CD4-positive, CD25-positive, alpha-beta regulatory T cell (primary cell): ENCODE data around the gene ENTPD2. TPM values are rescaled to one million over a fixed set of nuclear protein-coding genes. Genes with fewer than 3 reads are reported as not detected.

Experiments
- ATAC-seq, 2 donors: fragments of 150-1000 bp; cut with Tn5 transposase; one replicate each; pipeline ENCODE4 v1.10.0; 2021; ENCODE audit warnings: low read depth in 2 of 2, moderate number of reproducible peaks in 2 of 2, moderate library complexity in 1 of 2
- DNase-seq, 3 donors: peaks; one replicate each; pipeline versions ENCODE4 v3.0.0 to v3.0.0-alpha.2; 2012 to 2022; ENCODE audit warnings: mixed read lengths in 1 of 3
- H3K27ac ChIP-seq: one replicate; pipeline ENCODE4 v1.7.0; 2013; ENCODE audit warnings: mild to moderate bottlenecking, low read length; ENCODE audit not compliant: insufficient read depth, poor library complexity, severe bottlenecking
- H3K27me3 ChIP-seq: one replicate; pipeline ENCODE4 v1.7.0; 2013; ENCODE audit warnings: low read length; ENCODE audit not compliant: control insufficient read depth, insufficient read depth
- H3K36me3 ChIP-seq: one replicate; pipeline ENCODE4 v1.7.0; 2013; ENCODE audit warnings: mild to moderate bottlenecking, low read length, moderate library complexity; ENCODE audit not compliant: control insufficient read depth, insufficient read depth
- H3K4me1 ChIP-seq: 2 replicates; pipeline ENCODE4 v1.7.0; 2013; ENCODE audit warnings: mild to moderate bottlenecking, low read length; ENCODE audit not compliant: insufficient read depth, control insufficient read depth, poor library complexity, severe bottlenecking
- H3K4me3 ChIP-seq: one replicate; pipeline ENCODE4 v1.7.0; 2013; ENCODE audit warnings: low read depth, mild to moderate bottlenecking, low read length, moderate library complexity
- H3K9me3 ChIP-seq, 2 experiments: 1 replicate in 1 of 2; 2 replicates in 1 of 2; pipeline ENCODE4 v1.7.0; 2013; ENCODE audit warnings: low read length in 2 of 2, mild to moderate bottlenecking in 1 of 2, moderate library complexity in 1 of 2; ENCODE audit not compliant: control insufficient read depth in 2 of 2
- H3K27ac Mint-ChIP-seq, 3 donors: one replicate each; pipeline ENCODE4 v1.8.0; 2020 to 2022; ENCODE audit warnings: mild to moderate bottlenecking in 3 of 3, mixed read lengths in 3 of 3, moderate library complexity in 2 of 3
- H3K27me3 Mint-ChIP-seq: one replicate; pipeline ENCODE4 v1.8.0; 2022; ENCODE audit warnings: mild to moderate bottlenecking, mixed read lengths
- H3K36me3 Mint-ChIP-seq: one replicate; pipeline ENCODE4 v1.8.0; 2020; ENCODE audit warnings: mixed read lengths
- H3K4me1 Mint-ChIP-seq, 4 donors: one replicate each; pipeline ENCODE4 v1.8.0; 2020 to 2022; ENCODE audit warnings: mixed read lengths in 4 of 4, mild to moderate bottlenecking in 1 of 4
- H3K4me3 Mint-ChIP-seq, 4 donors: one replicate each; pipeline ENCODE4 v1.8.0; 2020 to 2022; ENCODE audit warnings: mild to moderate bottlenecking in 4 of 4, mixed read lengths in 4 of 4, moderate library complexity in 3 of 4
- H3K9me3 Mint-ChIP-seq, 7 donors: one replicate each; pipeline ENCODE4 v1.8.0; 2020 to 2022; ENCODE audit warnings: mixed read lengths in 7 of 7, mild to moderate bottlenecking in 3 of 7, moderate library complexity in 2 of 7
- polyA plus RNA-seq, 4 donors: library from polyadenylated mRNA; unstranded; fragments of 300-500 nt; fragmentation: Illumina TruSeq; gene quantifications; one replicate each; pipeline ENCODE4 v1.2.3, GENCODE V29; 2021
- total RNA-seq: library from RNA; stranded (reverse); gene quantifications from one replicate; pipeline ENCODE4 v1.2.3, GENCODE V29; 2022

ENTPD2 gene
- total and polyA plus RNA-seq, 5 donors from 2014 or later = not detected

- DNase-seq = peak in 1 of 3 donors; percentile 56
- no peaks in the 10 kb centered on the region for H3K9me3 ChIP-seq
- H3K4me3 Mint-ChIP-seq = peak within 1 kb of the TSS; percentile 89 to 97 (median 94)
- ATAC-seq = no peak
- H3K4me1 ChIP-seq = peaks cover 74% of the 10 kb centered on the region
- H3K4me3 ChIP-seq = peak within 1 kb of the TSS; percentile 72
- peak within 1 kb of the TSS; percentile 74 for H3K27ac ChIP-seq
- H3K9me3 Mint-ChIP-seq = no peaks in the 10 kb centered on the region
- H3K4me1 Mint-ChIP-seq = peaks cover 0 to 55% (median 23%) of the 10 kb centered on the region in 4 donors
- peak within 1 kb of the TSS; percentile 68 to 97 (median 83) for H3K27ac Mint-ChIP-seq
- no peaks in the 10 kb centered on the region for H3K27me3 Mint-ChIP-seq
- no peaks in the 10 kb centered on the region for H3K36me3 Mint-ChIP-seq
- no peaks in the 10 kb centered on the region for H3K36me3 ChIP-seq
- no peaks in the 10 kb centered on the region for H3K27me3 ChIP-seq
These were observed 21.8 kb downstream of the ENTPD2 start, which contains the start of gene FUT7 for GRCh38 chr9:137031904-137032640. Gene FUT7 (minus strand): TSS chr9:137032088. CDS start chr9:137031991, 97 bp downstream.

- Mint-ChIP-seq H3K27ac (peak overlapping the region; percentile 41 to 76 (median 55)), H3K4me1 (peaks cover 0 to 62% (median 26%) of the 10 kb centered on the region in 4 donors), H3K36me3 (no peaks in the 10 kb centered on the region), H3K4me3 (peak overlapping the region; percentile 88 to 97 (median 92)), H3K27me3 (no peaks in the 10 kb centered on the region), H3K9me3 (no peaks in the 10 kb centered on the region)
- Histone ChIP-seq H3K27me3 (no peaks in the 10 kb centered on the region), H3K9me3 (no peaks in the 10 kb centered on the region), H3K27ac (peak overlapping the region; percentile 74), H3K4me1 (peaks cover 85% of the 10 kb centered on the region), H3K36me3 (no peaks in the 10 kb centered on the region), H3K4me3 (peak overlapping the region; percentile 72)
- DNase-seq (peak in 1 of 3 donors; percentile 77), ATAC-seq (no peak)
These were observed 23.0 kb downstream of the ENTPD2 start for GRCh38 chr9:137030538-137031527.

- ATAC-seq (no peak), DNase-seq (peak in 1 of 3 donors; percentile 32)
- Histone ChIP-seq H3K4me3 (peak overlapping the region; percentile 72), H3K9me3 (no peaks in the 10 kb centered on the region), H3K36me3 (no peaks in the 10 kb centered on the region), H3K27ac (peak overlapping the region; percentile 74), H3K4me1 (peaks cover 82% of the 10 kb centered on the region), H3K27me3 (no peaks in the 10 kb centered on the region)
- Mint-ChIP-seq H3K4me3 (peak overlapping the region; percentile 88 to 97 (median 92)), H3K9me3 (no peaks in the 10 kb centered on the region), H3K4me1 (peaks cover 0 to 58% (median 24%) of the 10 kb centered on the region in 4 donors), H3K36me3 (no peaks in the 10 kb centered on the region), H3K27ac (peak overlapping the region in 2 of 3 donors; percentile 68 to 76), H3K27me3 (no peaks in the 10 kb centered on the region)
These were observed 23.9 kb downstream of the ENTPD2 start for GRCh38 chr9:137030006-137030405.

- Mint-ChIP-seq H3K9me3 (no peaks in the 10 kb centered on the region), H3K36me3 (no peaks in the 10 kb centered on the region), H3K27ac (peak overlapping the region in 2 of 3 donors; percentile 68 to 76), H3K4me1 (peaks cover 0 to 53% (median 20%) of the 10 kb centered on the region in 4 donors), H3K4me3 (peak overlapping the region; percentile 88 to 97 (median 92)), H3K27me3 (no peaks in the 10 kb centered on the region)
- Histone ChIP-seq H3K9me3 (no peaks in the 10 kb centered on the region), H3K4me3 (peak overlapping the region; percentile 72), H3K36me3 (no peaks in the 10 kb centered on the region), H3K27me3 (no peaks in the 10 kb centered on the region), H3K4me1 (peaks cover 74% of the 10 kb centered on the region), H3K27ac (peak overlapping the region; percentile 74)
- peak; percentile 14 to 18 for ATAC-seq
- DNase-seq = peak; percentile 60 to 71 (median 62)
These were observed 24.6 kb downstream of the ENTPD2 start for GRCh38 chr9:137029058-137029936.

- Histone ChIP-seq H3K36me3 (no peaks in the 10 kb centered on the region), H3K27me3 (no peaks in the 10 kb centered on the region), H3K9me3 (no peaks in the 10 kb centered on the region), H3K27ac (peak overlapping the region; percentile 74), H3K4me1 (peaks cover 69% of the 10 kb centered on the region), H3K4me3 (peak overlapping the region; percentile 72)
- H3K36me3 Mint-ChIP-seq = no peaks in the 10 kb centered on the region
- H3K4me3 Mint-ChIP-seq = peak overlapping the region; percentile 88 to 97 (median 92)
- H3K27me3 Mint-ChIP-seq = no peaks in the 10 kb centered on the region
- H3K9me3 Mint-ChIP-seq = no peaks in the 10 kb centered on the region
- H3K4me1 Mint-ChIP-seq = peaks cover 0 to 49% (median 18%) of the 10 kb centered on the region in 4 donors
- ATAC-seq = peak; percentile 64 to 70
- DNase-seq = peak; percentile 63 to 75 (median 70)
- H3K27ac Mint-ChIP-seq = peak overlapping the region in 1 of 3 donors; percentile 25
These were observed 25.4 kb downstream of the ENTPD2 start for GRCh38 chr9:137028263-137029057.

- no peaks in the 10 kb centered on the region for H3K27me3 Mint-ChIP-seq
- DNase-seq = no peak
- Histone ChIP-seq H3K27me3 (no peaks in the 10 kb centered on the region), H3K4me3 (peak within 1 kb of the TSS; percentile 72), H3K27ac (peak within 1 kb of the TSS; percentile 74), H3K4me1 (peaks cover 61% of the 10 kb centered on the region), H3K9me3 (no peaks in the 10 kb centered on the region), H3K36me3 (no peaks in the 10 kb centered on the region)
- ATAC-seq = no peak
- H3K4me3 Mint-ChIP-seq = peak within 1 kb of the TSS; percentile 88 to 97 (median 92)
- peaks cover 0 to 43% (median 13%) of the 10 kb centered on the region in 4 donors for H3K4me1 Mint-ChIP-seq
- peak within 1 kb of the TSS; percentile 69 to 95 (median 79) for H3K27ac Mint-ChIP-seq
- no peaks in the 10 kb centered on the region for H3K36me3 Mint-ChIP-seq
- H3K9me3 Mint-ChIP-seq = no peaks in the 10 kb centered on the region
These were observed 26.2 kb downstream of the ENTPD2 start, which contains the start of gene ABCA2 for GRCh38 chr9:137027369-137028262. Gene ABCA2 (minus strand): TSS chr9:137028237. CDS start chr9:137028140, 97 bp downstream.
